Neural cell (in vitro differentiated cells): ENCODE results near the gene BST2. TPM values are rescaled to one million over a fixed set of nuclear protein-coding genes. Genes with fewer than 3 reads are reported as not detected.

Experiments used
- H2AFZ ChIP-seq: fragments of 200-600, 300-800 bp; sonication (generic), shearing (Covaris generic); 2 replicates; pipeline ENCODE4 v1.6.0; 2014; ENCODE audit warnings: low read depth, mild to moderate bottlenecking, antibody characterized with exemption, low read length, moderate library complexity
- H3F3A ChIP-seq: fragments of 200-600 bp; shearing (Covaris generic); 2 replicates; pipeline ENCODE4 v1.6.1; 2016; ENCODE audit warnings: mild to moderate bottlenecking, moderate library complexity, mixed read lengths, antibody characterized with exemption, low read length; ENCODE audit not compliant: insufficient read depth, poor library complexity, severe bottlenecking
- H3K27ac ChIP-seq: fragments of 200-600, 300-800 bp; sonication (generic), shearing (Covaris generic); 2 replicates; pipeline ENCODE4 v1.5.1; 2014; ENCODE audit warnings: mild to moderate bottlenecking, low read length, moderate library complexity
- H3K27me3 ChIP-seq: fragments of 300-800, 200-600 bp; sonication (generic), shearing (Covaris generic); 2 replicates; pipeline ENCODE4 v1.6.0; 2014; ENCODE audit warnings: mild to moderate bottlenecking, low read depth, low read length, moderate library complexity; ENCODE audit not compliant: insufficient read depth
- H3K36me3 ChIP-seq: fragments of 300-800, 200-600 bp; sonication (generic), shearing (Covaris generic); 2 replicates; pipeline ENCODE4 v1.5.1; 2014; ENCODE audit warnings: mild to moderate bottlenecking, antibody characterized with exemption, low read length, moderate library complexity; ENCODE audit not compliant: insufficient read depth
- H3K4me2 ChIP-seq: fragments of 300-800, 200-600 bp; sonication (generic), shearing (Covaris generic); 2 replicates; pipeline ENCODE4 v1.6.0; 2014; ENCODE audit warnings: mild to moderate bottlenecking, low read length
- H3K4me3 ChIP-seq: fragments of 300-800, 200-600 bp; sonication (generic), shearing (Covaris generic); 2 replicates; pipeline ENCODE4 v1.5.1; 2014; ENCODE audit warnings: mild to moderate bottlenecking, low read length, moderate library complexity
- H3K79me2 ChIP-seq: fragments of 200-600 bp; shearing (Covaris generic); replicated peaks from 2 replicates; pipeline ENCODE4 v1.6.0; 2014; ENCODE audit warnings: mild to moderate bottlenecking, low read length, moderate library complexity; ENCODE audit not compliant: insufficient read depth
- H3K9ac ChIP-seq: fragments of 300-800, 200-600 bp; sonication (generic), shearing (Covaris generic); 2 replicates; pipeline ENCODE4 v1.6.1; 2016; ENCODE audit warnings: mild to moderate bottlenecking, low read length, mixed read lengths
- H3K9me2 ChIP-seq: fragments of 200-600 bp; shearing (Covaris generic); 2 replicates; pipeline ENCODE4 v1.6.1; 2016; ENCODE audit warnings: mild to moderate bottlenecking, low read length, mixed read lengths; ENCODE audit not compliant: insufficient read depth
- H3K9me3 ChIP-seq: fragments of 200-600, 300-800 bp; sonication (generic), shearing (Covaris generic); 2 replicates; pipeline ENCODE4 v1.6.1; 2016; ENCODE audit warnings: mild to moderate bottlenecking, mixed run types, low read length, moderate library complexity, mixed read lengths
- H4K20me1 ChIP-seq: fragments of 200-600 bp; shearing (Covaris generic); 2 replicates; pipeline ENCODE4 v1.6.1; 2016; ENCODE audit warnings: mild to moderate bottlenecking, mixed run types; ENCODE audit not compliant: insufficient read depth
- EP300 ChIP-seq: fragments of 450-650 bp; conservative IDR thresholded peaks from 2 replicates; pipeline ENCODE4 v1.6.1; 2014; ENCODE audit warnings: antibody characterized with exemption, mild to moderate bottlenecking, moderate library complexity; ENCODE audit not compliant: poor library complexity, severe bottlenecking
- EZH2 ChIP-seq: fragments of 200-600, 300-800 bp; shearing (Covaris generic), sonication (generic); IDR thresholded peaks from 2 replicates; pipeline ENCODE4 v1.6.1; 2014; ENCODE audit warnings: antibody characterized with exemption, low read length, borderline replicate concordance, mild to moderate bottlenecking; ENCODE audit not compliant: insufficient read depth, poor library complexity, severe bottlenecking
- MXI1 ChIP-seq: fragments of 450-650 bp; conservative IDR thresholded peaks from 2 replicates; pipeline ENCODE4 v1.6.1; 2014; ENCODE audit warnings: antibody characterized with exemption, mild to moderate bottlenecking; ENCODE audit not compliant: poor library complexity, severe bottlenecking
- POLR2AphosphoS5 ChIP-seq: IDR thresholded peaks from 2 replicates; pipeline ENCODE4 v1.6.1; 2012
- RAD21 ChIP-seq: fragments of 450-650 bp; conservative IDR thresholded peaks from 2 replicates; pipeline ENCODE4 v1.6.1; 2014; ENCODE audit warnings: antibody characterized with exemption, mild to moderate bottlenecking, moderate library complexity
- SMC3 ChIP-seq: fragments of 450-650 bp; conservative IDR thresholded peaks from 2 replicates; pipeline ENCODE4 v1.6.1; 2014; ENCODE audit warnings: antibody characterized with exemption, mild to moderate bottlenecking, moderate library complexity; ENCODE audit not compliant: poor library complexity
- TAF1 ChIP-seq: IDR thresholded peaks from 2 replicates; pipeline ENCODE4 v1.6.1; 2012; ENCODE audit warnings: low read depth
- polyA plus RNA-seq: library from polyadenylated mRNA; depleted of rRNA; stranded (reverse); fragments of >200 nt; gene quantifications from 2 replicates; pipeline ENCODE4 v1.2.3, GENCODE V29; 2014
- TF ChIP-seq, protein P1 (sequence below): IDR thresholded peaks from 2 replicates; pipeline ENCODE4 v1.6.1; 2012; ENCODE audit warnings: borderline replicate concordance
- TF ChIP-seq, protein P2 (sequence below): fragments of 450-650 bp; IDR thresholded peaks from 2 replicates; pipeline ENCODE4 v1.5.1; 2014; ENCODE audit warnings: antibody characterized with exemption, mild to moderate bottlenecking, moderate library complexity; ENCODE audit not compliant: poor library complexity, severe bottlenecking

The BST2 gene
- polyA plus RNA-seq, 1 donor from 2014 or later, result not detected

DNA sequence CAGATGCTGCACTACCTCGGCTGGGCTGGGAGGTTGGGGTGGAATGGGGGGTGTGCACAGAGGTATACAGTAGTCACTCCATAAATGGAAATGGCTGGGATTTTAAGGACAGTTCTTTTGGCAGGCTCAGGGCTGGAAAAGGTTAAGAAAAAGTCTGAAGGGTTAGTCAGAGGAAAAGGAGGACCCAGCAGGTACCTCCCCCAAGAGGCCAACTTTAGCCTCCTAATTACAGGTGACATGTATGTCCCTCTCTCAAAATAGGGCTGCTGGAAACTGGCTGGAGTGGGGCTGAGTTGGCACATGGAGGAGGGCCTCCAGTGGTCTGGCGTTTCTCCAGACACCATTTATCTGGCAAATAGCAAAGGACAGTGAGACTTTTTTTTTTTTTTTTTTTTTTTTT is 12.4 kb downstream of the BST2 start:
- Histone ChIP-seq H3K79me2 (no peaks in the 10 kb centered on the region), H3K27me3 (peaks cover 15% of the 10 kb centered on the region), H4K20me1 (no peaks in the 10 kb centered on the region), H3K9me3 (peaks cover 5% of the 10 kb centered on the region), H2AFZ (no peak overlapping the region), H3K36me3 (no peaks in the 10 kb centered on the region), H3K9ac (no peak overlapping the region), H3K27ac (no peak overlapping the region), H3K4me2 (no peak overlapping the region), H3K9me2 (no peaks in the 10 kb centered on the region), H3K4me3 (no peak overlapping the region), H3F3A (no peaks in the 10 kb centered on the region)
- TF ChIP-seq EZH2 (no peak), MXI1 (no peak), RAD21 (no peak), EP300 (no peak), POLR2AphosphoS5 (no peak), TAF1 (no peak), SMC3 (no peak)
- TF ChIP-seq, protein P1, sequence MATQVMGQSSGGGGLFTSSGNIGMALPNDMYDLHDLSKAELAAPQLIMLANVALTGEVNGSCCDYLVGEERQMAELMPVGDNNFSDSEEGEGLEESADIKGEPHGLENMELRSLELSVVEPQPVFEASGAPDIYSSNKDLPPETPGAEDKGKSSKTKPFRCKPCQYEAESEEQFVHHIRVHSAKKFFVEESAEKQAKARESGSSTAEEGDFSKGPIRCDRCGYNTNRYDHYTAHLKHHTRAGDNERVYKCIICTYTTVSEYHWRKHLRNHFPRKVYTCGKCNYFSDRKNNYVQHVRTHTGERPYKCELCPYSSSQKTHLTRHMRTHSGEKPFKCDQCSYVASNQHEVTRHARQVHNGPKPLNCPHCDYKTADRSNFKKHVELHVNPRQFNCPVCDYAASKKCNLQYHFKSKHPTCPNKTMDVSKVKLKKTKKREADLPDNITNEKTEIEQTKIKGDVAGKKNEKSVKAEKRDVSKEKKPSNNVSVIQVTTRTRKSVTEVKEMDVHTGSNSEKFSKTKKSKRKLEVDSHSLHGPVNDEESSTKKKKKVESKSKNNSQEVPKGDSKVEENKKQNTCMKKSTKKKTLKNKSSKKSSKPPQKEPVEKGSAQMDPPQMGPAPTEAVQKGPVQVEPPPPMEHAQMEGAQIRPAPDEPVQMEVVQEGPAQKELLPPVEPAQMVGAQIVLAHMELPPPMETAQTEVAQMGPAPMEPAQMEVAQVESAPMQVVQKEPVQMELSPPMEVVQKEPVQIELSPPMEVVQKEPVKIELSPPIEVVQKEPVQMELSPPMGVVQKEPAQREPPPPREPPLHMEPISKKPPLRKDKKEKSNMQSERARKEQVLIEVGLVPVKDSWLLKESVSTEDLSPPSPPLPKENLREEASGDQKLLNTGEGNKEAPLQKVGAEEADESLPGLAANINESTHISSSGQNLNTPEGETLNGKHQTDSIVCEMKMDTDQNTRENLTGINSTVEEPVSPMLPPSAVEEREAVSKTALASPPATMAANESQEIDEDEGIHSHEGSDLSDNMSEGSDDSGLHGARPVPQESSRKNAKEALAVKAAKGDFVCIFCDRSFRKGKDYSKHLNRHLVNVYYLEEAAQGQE, result no peak
- TF ChIP-seq, protein P2, sequence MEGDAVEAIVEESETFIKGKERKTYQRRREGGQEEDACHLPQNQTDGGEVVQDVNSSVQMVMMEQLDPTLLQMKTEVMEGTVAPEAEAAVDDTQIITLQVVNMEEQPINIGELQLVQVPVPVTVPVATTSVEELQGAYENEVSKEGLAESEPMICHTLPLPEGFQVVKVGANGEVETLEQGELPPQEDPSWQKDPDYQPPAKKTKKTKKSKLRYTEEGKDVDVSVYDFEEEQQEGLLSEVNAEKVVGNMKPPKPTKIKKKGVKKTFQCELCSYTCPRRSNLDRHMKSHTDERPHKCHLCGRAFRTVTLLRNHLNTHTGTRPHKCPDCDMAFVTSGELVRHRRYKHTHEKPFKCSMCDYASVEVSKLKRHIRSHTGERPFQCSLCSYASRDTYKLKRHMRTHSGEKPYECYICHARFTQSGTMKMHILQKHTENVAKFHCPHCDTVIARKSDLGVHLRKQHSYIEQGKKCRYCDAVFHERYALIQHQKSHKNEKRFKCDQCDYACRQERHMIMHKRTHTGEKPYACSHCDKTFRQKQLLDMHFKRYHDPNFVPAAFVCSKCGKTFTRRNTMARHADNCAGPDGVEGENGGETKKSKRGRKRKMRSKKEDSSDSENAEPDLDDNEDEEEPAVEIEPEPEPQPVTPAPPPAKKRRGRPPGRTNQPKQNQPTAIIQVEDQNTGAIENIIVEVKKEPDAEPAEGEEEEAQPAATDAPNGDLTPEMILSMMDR, result no peak

DNA sequence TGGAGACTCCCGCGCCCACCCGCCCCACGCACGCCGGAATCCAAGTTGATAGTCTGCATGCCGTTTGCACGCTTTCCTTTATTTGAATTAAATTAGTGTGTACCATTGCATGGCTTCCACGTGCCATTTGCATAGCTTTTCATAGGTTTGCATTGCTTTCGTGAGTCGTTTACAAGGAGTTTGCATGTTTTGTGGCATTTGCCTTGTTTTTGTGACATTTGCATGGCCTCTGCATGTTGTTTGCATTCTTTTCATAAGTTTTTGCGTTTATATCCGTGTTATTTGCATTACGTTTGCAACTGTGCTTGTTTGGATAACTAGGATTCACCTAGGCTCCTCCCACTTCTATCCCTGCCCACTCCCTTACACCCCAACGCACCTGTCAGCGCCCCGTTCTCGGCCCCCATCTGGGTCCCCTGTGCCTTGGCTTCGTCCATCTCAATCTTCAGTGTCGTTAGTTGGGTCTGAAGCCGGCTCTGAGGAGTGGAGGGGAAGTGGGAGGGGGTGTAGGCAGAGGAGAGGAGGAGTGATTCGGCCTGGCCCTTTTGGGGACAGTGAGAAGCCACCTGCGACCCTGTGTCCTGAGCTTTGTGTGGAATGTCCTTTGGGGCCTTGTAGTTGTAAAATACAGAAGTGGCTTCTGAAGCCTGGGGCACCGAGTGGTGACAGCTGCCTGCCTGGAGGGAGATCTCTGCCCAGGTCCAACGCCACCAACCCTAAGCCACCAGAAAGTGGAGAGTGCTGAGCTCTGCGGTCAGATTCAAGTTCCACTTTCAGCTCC is 13.9 kb downstream of the BST2 start:
- Histone ChIP-seq H3K27ac (no peak overlapping the region), H3K79me2 (no peaks in the 10 kb centered on the region), H3K9me2 (no peaks in the 10 kb centered on the region), H3K27me3 (peaks cover 15% of the 10 kb centered on the region), H3K9ac (no peak overlapping the region), H4K20me1 (no peaks in the 10 kb centered on the region), H3K4me3 (peak overlapping the region; percentile 62), H3K36me3 (no peaks in the 10 kb centered on the region), H3K4me2 (no peak overlapping the region), H3F3A (no peaks in the 10 kb centered on the region), H3K9me3 (peaks cover 5% of the 10 kb centered on the region), H2AFZ (no peak overlapping the region)
- TF ChIP-seq RAD21, result no peak
- TF ChIP-seq MXI1, result peak; percentile 84
